HUDEP-2 (cell line): ENCODE data around the gene CSNK1G2.

Experiments
- DNase-seq, 76 experiments: peaks; one replicate each; lab custom pipeline; 2025; ENCODE audit not compliant: unreplicated experiment in 76 of 76; lab: John Stamatoyannopoulos, UW

Gene CSNK1G2

GRCh38 chr19:1943661-1944087 lies 2.7 kb downstream of the CSNK1G2 start:
- no peak for DNase-seq

- DNase-seq: peak in 24 of 76 experiments; percentile 7 to 53 (median 32)
These were observed 3.3 kb downstream of the CSNK1G2 start for GRCh38 chr19:1944088-1944915.

- DNase-seq: peak in 1 of 76 experiments; percentile 33
These were observed 4.1 kb downstream of the CSNK1G2 start for GRCh38 chr19:1944916-1945561.

GRCh38 chr19:1945899-1946298 lies 4.9 kb downstream of the CSNK1G2 start:
- peak in 12 of 76 experiments; percentile 16 to 42 (median 25) for DNase-seq

GRCh38 chr19:1947651-1948209 lies 6.8 kb downstream of the CSNK1G2 start:
- no peak for DNase-seq

GRCh38 chr19:1949304-1950101 lies 8.5 kb downstream of the CSNK1G2 start:
- no peak for DNase-seq

GRCh38 chr19:1950640-1951039 lies 9.7 kb downstream of the CSNK1G2 start:
- DNase-seq: no peak

- peak in 11 of 76 experiments; percentile 11 to 44 (median 20) for DNase-seq
These were observed 11.7 kb downstream of the CSNK1G2 start for GRCh38 chr19:1952635-1953034.

GRCh38 chr19:1953037-1953436 lies 12.1 kb downstream of the CSNK1G2 start:
- DNase-seq: no peak

GRCh38 chr19:1953441-1954094 lies 12.6 kb downstream of the CSNK1G2 start:
- DNase-seq: no peak

GRCh38 chr19:1954532-1954933 lies 13.6 kb downstream of the CSNK1G2 start:
- no peak for DNase-seq

GRCh38 chr19:1955171-1956121 lies 14.5 kb downstream of the CSNK1G2 start:
- peak in 1 of 76 experiments; percentile 15 for DNase-seq

GRCh38 chr19:1956122-1956494 lies 15.1 kb downstream of the CSNK1G2 start:
- no peak for DNase-seq

GRCh38 chr19:1956868-1957492 lies 16.0 kb downstream of the CSNK1G2 start:
- no peak for DNase-seq

GRCh38 chr19:1957562-1958248 lies 16.7 kb downstream of the CSNK1G2 start:
- DNase-seq: no peak

GRCh38 chr19:1959928-1960589 lies 19.1 kb downstream of the CSNK1G2 start:
- DNase-seq: no peak

- no peak for DNase-seq
These were observed 20.3 kb downstream of the CSNK1G2 start for GRCh38 chr19:1961000-1961883.
